SHP77 (cell line): Measurements from ENCODE around the gene PMPCA.
A peak's percentile ranks its signal among the peaks of the same experiment; 100 is the strongest.

Experiments used
- DNase-seq, 2 experiments: peaks; one replicate each; lab custom pipeline; 2025; lab: John Stamatoyannopoulos, UW

The PMPCA gene

DNA sequence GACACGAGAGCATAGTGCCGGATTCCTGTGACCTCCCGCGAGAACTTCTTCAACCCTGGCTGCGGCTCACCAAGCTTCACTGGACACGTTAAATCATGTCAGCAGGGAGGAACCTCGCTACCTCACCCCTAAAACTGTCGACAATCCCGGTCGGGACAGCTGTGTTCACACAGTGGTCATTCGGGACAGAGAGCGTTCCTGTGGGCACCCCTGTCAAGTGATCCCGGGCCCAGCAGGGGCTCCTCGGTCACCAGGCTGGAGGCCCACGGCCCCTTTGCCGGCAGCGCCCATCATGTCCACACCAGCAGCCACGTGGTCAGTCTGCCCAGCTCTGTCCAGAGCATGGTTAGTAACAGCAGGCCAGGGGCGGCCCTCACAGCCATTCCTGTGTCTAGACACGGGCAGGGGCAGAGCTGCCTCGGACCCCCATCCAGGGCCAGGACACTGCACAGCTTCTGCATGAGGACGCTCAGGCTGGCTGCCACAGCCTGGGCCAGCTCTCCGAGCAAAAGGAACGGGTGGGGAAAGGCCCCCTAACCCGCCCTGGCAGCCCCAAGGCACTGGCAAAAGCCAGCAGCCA, 25.7 kb downstream of the PMPCA start:
- DNase-seq, result no peak

DNA sequence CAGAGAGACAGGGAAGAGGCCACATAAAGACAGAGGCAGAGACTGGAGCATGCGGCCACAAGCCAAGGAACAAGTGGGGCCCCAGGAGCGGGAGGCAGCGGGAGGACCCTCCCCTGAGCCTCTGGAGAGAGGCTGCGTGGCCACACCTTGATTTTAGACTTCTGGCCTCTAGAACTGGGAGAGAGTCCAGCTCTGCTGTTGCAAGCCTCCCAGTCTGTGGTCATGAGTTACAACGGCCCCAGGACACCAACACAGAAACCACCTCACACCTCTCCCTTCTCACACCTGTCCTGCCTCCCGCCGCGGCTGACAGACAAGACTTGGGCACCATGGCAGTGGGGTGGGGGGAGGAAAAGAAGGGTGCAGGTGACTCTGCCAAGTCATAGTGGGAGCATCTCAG, 27.0 kb downstream of the PMPCA start:
- DNase-seq, result no peak

DNA sequence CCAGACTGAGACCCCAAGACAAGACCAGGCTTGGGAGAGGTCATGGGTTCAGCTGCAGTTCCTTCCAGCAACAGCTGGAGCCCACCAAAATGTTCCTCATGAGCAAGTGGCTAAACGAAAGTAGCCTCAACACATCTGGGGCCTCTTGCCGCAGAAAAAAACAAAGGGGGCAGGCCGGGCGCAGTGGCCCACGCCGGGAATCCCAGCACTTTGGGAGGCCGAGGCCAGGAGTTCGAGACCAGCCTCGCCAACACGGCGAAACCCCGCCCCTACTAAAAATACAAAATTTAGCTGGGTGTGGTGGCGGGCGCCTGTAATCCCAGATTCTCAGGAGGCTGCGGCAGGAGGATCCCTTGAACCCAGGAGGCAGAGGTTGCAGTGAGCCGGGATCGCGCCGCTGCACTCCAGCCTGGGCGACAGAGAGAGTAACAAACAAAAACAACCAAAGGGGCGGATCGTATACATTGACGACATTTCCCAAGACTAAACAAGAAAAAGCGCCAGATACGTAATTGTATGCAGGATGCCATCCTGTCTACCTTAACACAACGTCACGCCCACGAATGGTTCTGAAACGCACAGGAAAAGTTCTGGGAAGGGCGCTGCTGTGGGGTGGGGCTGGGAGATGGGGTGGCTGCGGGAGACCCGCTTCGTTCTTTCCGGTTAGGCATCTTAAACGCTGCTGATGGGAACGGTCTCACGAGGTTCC, 27.5 kb downstream of the PMPCA start:
- DNase-seq, result no peak

DNA sequence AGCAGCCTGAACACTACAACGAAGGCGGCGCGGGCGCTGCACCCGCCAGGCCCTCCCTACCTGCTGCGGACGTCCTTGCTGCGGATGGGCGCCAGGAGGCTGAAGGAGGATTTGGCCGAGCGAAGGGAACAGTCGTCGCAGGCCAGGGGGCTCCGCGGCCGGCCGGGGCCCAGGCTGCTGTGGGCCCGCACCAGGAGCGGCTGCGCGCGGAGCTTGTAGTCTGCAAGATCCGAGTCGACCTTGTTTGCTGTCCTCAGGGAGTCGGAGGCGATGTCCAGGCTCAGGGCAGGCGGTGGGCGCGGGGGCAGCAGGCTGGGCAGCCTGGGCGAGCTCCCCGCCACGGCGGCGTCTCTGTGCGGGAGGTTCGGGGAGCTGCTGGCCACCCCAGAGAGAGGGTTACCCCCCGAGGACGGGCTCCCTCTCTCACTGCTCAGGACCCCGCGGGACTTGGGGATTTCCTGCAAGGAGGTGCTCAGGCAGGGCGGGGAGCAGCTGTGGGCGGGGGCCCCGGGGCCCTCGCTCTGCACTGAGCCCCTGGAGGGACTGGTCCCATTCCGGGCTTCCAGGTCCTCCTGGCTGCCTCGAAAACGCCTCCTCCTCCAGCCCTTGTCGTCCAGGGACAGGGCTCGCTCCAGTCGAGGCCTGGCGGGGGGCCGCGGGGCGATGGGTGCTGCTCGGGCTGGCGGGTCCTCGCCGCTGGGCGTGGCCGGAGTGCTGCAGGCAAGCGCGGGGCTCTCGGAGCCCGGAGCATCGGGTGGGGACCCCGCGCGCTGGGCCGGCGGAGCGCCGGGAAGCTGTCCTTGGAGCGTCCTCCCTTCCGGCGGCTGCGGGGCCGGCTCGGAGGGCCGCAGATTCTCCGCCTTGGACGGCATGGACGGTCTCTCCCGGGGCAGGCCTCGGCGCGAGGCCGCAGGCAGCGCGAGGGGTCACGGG, 28.4 kb downstream of the PMPCA start:
- DNase-seq, result peak; percentile 5 to 27

DNA sequence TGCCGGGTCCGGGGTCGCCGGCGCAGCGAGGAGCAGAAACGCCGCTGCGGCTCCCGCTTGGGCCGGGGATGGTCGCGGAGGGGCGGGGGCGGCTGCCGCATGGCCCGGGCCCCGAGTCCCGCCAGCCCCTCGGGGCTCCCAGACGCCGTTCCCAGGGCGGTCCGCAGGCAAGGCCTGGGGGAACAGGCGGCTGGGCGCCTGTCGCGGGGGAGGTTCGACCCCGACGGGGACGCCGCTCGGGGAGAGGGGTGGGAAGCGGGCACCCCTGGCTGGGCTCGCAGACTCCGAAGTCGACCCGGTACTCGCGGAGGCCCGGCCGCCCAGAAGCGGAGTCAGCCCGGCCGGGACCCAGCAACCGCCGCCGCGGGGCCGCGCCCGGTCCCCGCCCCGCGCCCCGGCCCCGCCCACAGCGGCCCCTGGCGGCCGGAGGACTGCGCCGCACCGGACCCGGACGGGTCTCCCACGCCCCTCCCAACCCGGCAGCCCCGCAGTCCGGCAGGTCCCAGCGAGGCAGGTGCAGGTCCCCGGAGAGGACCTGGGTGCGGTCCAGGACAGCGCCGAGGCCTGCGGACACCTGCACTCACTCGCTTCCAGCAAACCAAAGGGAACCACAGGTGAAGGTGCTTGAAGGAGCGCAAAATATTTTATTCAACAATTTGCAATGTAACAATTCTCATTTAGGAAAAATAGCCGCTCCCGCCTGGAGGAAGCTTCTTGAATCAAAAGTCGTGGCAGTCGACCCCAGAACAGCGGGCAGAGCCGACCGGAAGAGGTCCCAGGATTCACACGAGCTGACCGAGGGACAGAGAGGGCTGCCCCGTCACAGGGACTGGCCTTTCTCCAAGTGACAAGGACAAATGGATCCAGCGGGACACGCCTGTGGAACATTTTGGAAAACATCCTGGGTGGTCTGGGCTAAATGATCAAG, 29.3 kb downstream of the PMPCA start, which contains the start of gene INPP5E:
TSS of gene INPP5E (minus strand) at position 365 of the 928 bp plus-strand sequence. CDS start 426 bp downstream, outside the sequence.
- DNase-seq, result peak; percentile 47 to 70

DNA sequence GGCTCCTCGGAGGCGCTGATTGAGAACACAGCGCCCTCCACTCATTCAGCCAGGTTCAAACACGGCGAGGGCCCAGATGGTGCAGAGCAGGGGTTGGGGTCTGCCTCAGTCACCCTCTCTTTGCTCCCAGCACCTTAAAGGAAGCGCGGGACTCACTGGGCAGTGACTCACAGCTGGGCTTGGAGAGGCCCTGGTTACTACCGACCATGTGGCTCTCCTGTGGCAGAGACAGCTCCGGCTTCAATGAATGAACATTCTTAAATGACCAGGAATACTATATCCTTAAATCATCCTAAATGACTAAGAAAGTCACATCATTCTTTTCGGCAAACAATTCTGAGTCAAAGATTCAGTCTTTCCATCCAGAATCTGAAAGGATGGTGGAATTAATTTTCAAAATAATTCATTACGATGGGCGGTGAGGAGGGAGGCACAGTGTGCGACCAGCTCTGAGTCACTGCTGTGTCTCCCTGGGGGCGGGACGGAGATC, 30.8 kb downstream of the PMPCA start:
- DNase-seq, result no peak

DNA sequence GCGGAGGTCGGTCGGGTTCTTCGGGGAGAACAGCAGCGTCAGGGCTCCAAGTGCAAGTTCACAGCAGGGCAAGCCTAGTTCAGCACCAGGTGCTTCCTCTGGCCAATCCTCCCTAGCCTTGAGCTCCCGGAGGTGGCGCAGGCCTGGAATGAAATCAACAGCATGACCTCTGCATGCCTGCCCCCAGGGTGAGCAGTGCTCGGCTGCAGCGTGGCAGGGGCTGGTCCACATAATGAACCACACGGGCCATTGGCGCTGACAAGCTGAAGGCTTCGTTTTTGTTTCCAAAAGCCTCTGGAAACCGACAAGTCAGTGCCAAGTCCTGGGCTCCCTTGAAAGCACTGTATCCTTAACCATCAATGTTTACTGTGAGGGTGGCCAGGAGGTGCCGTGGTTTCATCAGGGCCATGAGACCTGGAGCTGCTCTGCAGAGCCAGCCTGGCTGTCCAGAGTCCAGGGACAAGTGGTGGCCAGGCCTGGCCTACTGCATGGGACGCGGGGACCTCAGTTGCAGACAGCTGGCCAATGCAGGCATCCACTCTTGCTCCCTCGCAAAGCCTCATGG, 31.3 kb downstream of the PMPCA start:
- DNase-seq, result no peak

DNA sequence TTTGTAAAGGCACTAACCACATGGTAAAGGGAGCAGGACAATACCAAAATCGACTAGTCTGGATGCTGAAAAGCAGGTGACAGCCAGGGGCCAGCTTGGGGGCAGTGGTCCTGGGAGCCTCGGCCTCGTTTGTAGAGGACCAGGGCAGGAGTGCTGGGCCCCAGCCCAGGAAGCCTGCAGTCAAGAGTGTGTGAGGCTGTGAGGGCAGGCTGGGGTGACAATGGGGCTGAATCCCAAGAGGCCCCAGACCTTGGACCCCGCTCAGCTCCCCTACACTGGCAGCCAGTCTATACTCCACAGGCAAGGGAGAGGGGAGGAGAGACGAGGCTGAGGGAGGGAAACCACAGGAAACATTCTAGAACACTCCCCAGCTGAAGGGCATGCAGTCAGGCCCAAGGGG, 31.8 kb downstream of the PMPCA start:
- no peak for DNase-seq

DNA sequence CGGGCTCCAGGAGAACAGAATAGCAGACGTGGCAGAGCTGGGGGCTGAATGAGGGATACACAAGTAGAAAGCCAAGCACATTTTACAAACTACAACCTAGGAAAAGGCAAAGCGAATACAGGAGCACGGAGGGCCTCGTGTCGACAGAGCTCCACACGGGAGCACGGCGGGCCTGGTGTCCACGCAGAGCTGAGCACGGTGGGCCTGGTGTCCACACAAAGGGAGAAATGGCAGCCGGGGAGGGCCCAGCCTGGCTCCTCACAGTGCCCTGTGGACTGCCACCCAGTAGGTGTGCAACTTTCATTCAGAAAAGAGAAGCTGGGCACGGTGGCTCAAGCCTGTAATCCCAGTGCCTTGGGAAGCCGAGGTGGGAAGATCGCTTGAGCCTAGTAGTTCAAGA, 32.6 kb downstream of the PMPCA start:
- no peak for DNase-seq

DNA sequence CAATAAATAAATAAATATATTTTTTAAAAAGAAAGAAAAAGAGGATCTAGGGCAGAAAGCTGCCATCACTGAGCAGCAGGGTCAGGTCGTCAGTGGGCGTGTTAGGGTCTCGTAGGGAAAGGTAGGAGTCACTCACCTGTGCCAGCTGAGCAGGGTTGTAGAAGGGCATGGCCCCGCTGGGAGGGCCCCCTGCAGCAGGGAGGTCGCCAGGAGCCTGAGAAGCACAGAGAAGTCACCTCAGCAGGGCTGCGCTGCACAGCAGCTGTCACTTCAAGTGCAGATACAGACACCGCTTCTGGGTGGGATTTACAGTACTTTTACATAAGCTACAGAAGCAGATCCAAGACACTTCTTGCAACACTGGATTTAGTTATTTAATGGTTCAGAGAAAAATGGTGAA, 33.2 kb downstream of the PMPCA start:
- no peak for DNase-seq

DNA sequence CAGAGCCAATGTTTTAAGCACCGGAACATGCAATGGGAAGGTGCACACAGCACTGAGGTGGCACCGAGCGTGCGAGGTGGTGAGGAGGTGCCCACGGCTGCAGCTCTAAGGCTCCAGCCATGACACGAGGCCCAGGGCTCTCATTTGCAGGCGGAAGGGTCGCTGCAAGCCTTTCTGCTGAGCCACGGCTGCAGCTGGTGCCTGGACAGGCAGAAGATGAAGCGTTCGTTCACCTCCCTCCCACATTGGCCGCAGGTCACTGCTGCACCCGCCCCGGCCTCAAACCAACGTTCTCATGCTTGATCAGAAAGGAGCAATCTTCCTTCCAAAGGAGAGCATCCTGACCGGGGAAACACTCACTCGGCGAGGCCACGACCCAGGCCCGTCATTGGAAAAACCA, 33.6 kb downstream of the PMPCA start:
- DNase-seq, result no peak

DNA sequence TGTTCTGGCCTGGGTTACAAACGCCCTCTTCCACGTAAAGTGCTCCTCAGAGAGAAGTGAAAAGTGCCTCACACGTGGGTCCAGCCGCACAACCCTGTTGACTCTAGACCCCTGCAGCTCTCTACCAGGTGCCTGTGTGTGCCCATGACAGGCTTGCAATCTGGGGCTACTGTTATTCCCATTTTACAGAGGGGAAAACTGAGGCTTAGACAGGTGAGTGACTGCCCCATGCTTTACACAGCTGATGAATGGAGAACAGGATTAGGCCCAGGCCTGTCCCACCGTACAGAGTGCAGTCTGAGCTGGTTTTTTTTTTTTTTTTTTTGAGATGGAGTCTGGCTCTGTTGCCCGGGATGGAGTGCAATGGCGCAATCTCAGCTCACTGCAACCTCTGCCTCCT, 35.3 kb downstream of the PMPCA start:
- no peak for DNase-seq

DNA sequence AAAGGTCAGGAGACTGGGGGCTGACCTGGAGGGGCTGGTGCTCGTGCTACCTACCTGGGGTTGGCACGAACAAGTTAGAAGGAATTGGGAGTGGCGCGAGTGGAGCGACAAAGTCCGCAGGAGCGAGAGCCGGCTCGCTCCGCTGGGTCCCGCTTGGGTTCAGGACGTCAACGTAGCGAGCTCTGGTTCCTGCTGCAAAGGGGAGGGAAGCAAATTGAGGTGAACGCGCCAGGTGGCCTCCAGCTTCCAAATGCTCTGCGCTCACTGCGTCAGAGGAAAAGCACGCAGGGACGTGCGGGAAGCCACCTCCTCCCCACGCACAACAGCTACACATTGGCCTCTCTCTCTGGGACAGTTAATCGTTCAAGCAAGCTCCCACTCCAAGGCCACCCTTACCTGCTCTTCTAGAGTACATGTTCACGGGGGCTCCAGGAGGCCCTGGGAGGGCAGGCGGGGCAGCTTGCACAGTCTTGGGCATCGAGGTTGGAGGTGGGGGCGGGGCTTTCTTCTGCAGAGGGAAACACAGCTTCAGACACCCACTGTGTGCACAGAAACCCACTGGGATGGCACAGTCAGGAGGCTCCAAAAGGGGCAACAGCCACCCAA, 36.8 kb downstream of the PMPCA start:
- no peak for DNase-seq

DNA sequence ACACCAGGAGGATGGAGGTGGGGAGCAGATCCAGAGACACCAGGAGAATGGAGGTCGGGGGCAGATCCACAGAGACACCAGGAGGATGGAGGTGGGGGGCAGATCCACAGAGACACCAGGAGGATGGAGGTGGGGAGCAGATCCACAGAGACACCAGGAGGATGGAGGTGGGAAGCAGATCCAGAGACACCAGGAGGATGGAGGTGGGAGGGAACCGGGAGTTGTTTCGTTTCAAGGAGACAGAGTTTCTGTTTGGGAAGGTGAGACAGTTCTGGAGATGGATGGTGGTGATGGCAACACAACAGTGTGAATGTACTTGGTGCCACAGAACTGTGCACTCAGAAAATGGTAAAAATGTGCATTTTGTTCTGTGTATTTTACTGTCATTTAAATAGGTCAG, 38.2 kb downstream of the PMPCA start:
- no peak for DNase-seq

DNA sequence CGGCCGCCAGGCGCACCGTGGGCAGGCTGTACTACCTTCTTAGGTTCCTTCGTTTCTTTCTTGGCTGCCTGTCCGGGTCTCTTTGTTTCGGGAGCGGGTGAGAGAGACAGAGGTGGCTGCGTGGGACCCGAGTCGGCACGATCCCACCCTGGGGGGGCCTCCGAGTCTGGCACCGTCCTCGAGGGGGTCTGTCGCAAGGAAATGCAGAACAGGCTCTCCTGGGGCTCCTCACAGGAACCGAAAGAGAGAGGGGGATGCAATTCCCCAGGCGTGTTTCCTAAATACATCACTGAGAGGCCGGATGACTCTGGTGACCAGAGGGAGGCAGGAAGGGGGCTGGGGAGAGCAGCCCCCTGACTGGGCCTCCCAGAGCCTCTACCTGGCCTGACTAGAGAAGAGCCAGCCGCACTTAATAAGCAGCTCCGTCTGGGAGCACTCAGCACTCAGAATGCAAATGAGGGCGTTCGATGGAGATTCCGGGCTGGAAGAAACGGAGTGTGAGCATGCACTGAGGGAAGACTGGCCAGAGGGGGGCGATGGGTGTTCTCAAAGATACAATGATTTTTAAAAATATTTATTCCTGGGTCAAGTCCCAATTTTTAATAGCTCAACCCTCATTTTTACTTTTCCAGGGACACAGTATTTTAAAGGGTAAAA, 40.9 kb downstream of the PMPCA start:
- DNase-seq, result no peak

DNA sequence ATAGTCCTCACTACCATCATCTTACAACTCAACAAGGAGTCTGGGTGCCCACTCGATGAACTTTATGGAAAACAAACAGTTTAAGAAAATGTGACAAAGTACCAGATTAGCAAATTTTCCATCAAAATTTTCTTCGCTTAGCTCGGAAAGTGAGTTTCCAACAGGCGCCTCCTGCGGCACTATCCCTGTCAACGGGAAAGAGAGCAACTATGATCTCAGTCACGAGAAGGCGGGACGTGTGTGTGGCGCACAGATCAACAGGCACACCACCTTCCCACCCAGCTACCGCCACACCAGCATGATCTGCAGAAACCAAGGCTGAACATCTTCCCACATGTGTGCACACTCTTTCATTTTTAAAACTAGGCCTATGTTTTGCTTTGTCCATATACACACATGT, 42.9 kb downstream of the PMPCA start:
- no peak for DNase-seq

DNA sequence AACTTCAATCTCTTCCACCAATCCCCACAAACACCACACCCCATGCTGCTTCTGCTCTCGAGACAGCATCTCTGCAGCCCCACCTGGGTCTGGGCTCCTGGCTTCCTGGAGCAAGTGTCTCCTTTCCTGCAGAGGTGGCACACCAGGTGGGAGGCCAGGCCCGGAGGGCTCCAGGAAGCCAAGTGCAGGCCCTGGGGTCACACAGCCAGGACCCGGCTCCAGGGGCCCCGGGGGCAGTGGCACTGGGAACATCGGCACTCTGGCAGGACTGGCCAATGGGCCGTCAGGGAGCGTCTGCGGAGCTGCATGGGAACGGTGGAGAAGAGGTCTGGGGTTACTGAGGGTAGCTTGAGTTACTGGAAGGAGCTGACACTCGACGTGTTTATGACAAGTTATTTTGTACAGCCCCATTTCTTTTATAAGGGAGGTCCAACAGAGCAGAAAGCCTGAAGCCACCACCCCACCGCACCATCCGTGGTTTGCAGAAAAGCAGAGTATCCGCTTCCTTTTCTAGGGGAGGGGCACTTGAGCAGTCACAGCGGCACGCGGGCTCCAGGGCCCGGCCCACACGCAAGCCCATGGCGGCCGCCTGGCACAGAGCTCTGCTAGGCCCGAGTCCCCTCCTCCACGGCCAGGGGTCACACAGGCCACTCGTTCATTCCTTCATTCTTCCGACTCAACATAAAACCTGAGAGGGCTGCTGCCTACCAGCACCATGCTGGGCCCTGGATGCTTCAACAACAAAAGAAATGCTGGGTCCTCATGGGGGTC, 43.8 kb downstream of the PMPCA start:
- no peak for DNase-seq

DNA sequence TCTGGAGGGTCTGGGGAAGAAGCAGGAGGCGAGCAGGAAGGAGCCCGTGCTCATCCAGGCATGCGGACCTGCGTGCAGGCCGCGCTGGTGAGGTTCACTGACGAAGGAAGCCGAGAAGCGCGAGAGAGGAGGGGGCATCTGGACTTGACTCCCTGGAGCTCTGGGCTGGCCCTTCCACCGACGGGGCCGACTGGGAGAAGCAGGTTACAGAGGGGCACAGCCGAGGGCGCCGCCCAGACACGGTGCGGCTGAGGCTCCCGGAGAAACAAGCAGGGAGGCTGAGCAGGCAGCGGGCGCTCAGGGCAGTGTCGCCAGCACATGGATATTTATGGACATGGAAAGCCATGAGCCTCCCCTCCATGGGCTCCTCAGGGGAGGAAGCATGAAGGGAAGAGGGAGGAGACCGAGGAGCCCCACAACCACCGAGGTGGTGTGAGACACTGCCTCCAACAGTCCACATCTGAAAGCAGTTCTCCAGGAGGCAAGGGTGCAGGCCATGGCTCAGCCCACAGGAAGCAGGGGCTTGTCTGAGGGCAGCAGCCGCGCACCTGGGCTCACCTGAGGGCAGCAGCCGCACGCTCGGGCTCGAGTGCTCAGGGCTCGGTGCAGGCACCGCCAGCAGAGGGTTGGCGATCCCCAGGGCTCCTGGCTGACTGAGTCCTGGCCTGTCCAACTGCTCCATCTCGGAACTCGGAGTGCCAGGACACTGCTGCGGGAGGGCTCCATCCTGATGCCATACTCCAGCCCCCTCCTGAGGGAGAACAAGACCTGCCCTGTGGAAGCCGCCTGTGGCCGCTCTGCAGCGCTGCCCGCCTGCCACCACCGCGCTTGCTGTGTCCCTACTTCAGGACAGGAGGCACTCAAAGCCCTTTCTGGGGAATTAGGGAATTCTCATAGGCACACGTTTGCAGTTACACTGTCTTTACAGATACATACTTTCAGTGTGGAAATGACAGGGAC, 44.9 kb downstream of the PMPCA start:
- no peak for DNase-seq
